H1 (cell line): Measurements from ENCODE around the gene FOXL3. TPM values are rescaled to one million over a fixed set of nuclear protein-coding genes. Genes with fewer than 3 reads are reported as not detected.

Source experiments
- CTCF ChIA-PET: fragments of 300-600 bp; sonication (Branson Sonifier 250); formaldehyde crosslinking; loops from one replicate; lab custom pipeline; 2021; ENCODE audit not compliant: partially characterized antibody; lab: Charles Lee
- POLR2A ChIA-PET: fragments of 300-600 bp; sonication (Branson Sonifier 250); formaldehyde crosslinking; loops from one replicate; lab custom pipeline; 2021; ENCODE audit warnings: inconsistent platforms; ENCODE audit not compliant: partially characterized antibody; lab: Charles Lee
- DNase-seq, 2 experiments: peaks; one replicate each; pipeline versions ENCODE4 v3.0.0 to v3.0.0-alpha.2; 2010 to 2022; ENCODE audit warnings: low spot score in 2 of 2, low read depth in 1 of 2, mixed read lengths in 1 of 2
- FAIRE-seq: peaks from 2 replicates; lab custom pipeline; 2011; peaks lifted over from hg19 to GRCh38; lab: Jason Lieb, UNC
- H2AFZ ChIP-seq: 2 replicates; pipeline ENCODE4 v1.8.1; 2012; ENCODE audit warnings: low read length, inconsistent platforms
- H2AK5ac ChIP-seq: 2 replicates; pipeline ENCODE4 v1.6.1; 2013; ENCODE audit warnings: low read depth, low read length
- H2BK120ac ChIP-seq: replicated peaks from 2 replicates; pipeline ENCODE3; 2013; ENCODE audit warnings: low read depth, low read length, inconsistent platforms
- H2BK12ac ChIP-seq: 2 replicates; pipeline ENCODE4 v1.6.1; 2013; ENCODE audit warnings: low read depth, low read length
- H2BK15ac ChIP-seq: 2 replicates; pipeline ENCODE4 v1.6.1; 2013; ENCODE audit warnings: low read length
- H2BK20ac ChIP-seq: 2 replicates; pipeline ENCODE4 v1.6.1; 2013; ENCODE audit warnings: low read length
- H2BK5ac ChIP-seq: 2 replicates; pipeline ENCODE4 v1.6.1; 2013; ENCODE audit warnings: low read depth, low read length
- H3K14ac ChIP-seq: 2 replicates; pipeline ENCODE4 v1.6.1; 2013; ENCODE audit warnings: inconsistent platforms; ENCODE audit not compliant: insufficient read length
- H3K18ac ChIP-seq: 2 replicates; pipeline ENCODE4 v1.6.1; 2013; ENCODE audit warnings: low read length; ENCODE audit errors: extremely low read depth
- H3K23ac ChIP-seq: 2 replicates; pipeline ENCODE4 v1.6.1; 2013; ENCODE audit warnings: inconsistent platforms; ENCODE audit not compliant: insufficient read length
- H3K23me2 ChIP-seq: 2 replicates; pipeline ENCODE4 v1.6.1; 2013; ENCODE audit warnings: low read depth, low read length
- H3K27ac ChIP-seq: 2 replicates; pipeline ENCODE4 v1.6.1; 2011; ENCODE audit warnings: low read depth, low read length, inconsistent platforms
- H3K27me3 ChIP-seq, 4 experiments: replicated peaks in 1 of 4; 1 replicate in 1 of 4; 2 replicates in 3 of 4; pipeline versions ENCODE4 v1.6.1 to v1.8.1; 2011 to 2013; ENCODE audit warnings: low read length in 3 of 4, mild to moderate bottlenecking in 3 of 4, inconsistent platforms in 2 of 4, mixed read lengths in 2 of 4, moderate library complexity in 1 of 4; ENCODE audit not compliant: control insufficient read depth in 3 of 4, insufficient read depth in 3 of 4; ENCODE audit errors: extremely low read depth in 1 of 4
- H3K36me3 ChIP-seq, 4 experiments: 2 replicates each; pipeline versions ENCODE4 v1.6.1 to v1.8.1; 2011 to 2013; ENCODE audit warnings: mild to moderate bottlenecking in 4 of 4, low read length in 3 of 4, moderate library complexity in 2 of 4, control low read depth in 1 of 4, inconsistent platforms in 1 of 4; ENCODE audit not compliant: insufficient read depth in 4 of 4, control insufficient read depth in 2 of 4
- H3K4ac ChIP-seq: replicated peaks from 2 replicates; pipeline ENCODE3; 2013; ENCODE audit warnings: low read length, low read depth, mixed read lengths, inconsistent platforms; ENCODE audit not compliant: insufficient read length
- H3K4me1 ChIP-seq, 4 experiments: replicated peaks in 1 of 4; 1 replicate in 1 of 4; 2 replicates in 3 of 4; pipeline versions ENCODE4 v1.6.1 to v1.8.1; 2011 to 2013; ENCODE audit warnings: low read length in 3 of 4, inconsistent platforms in 2 of 4, mixed read lengths in 1 of 4; ENCODE audit not compliant: insufficient read depth in 4 of 4, control insufficient read depth in 3 of 4
- H3K4me2 ChIP-seq, 2 experiments: 2 replicates each; pipeline versions ENCODE4 v1.6.1 to v1.8.1; 2011 to 2013; ENCODE audit warnings: low read depth in 2 of 2, low read length in 2 of 2, control low read depth in 1 of 2, inconsistent platforms in 1 of 2, mild to moderate bottlenecking in 1 of 2; ENCODE audit not compliant: insufficient read depth in 1 of 2
- H3K4me3 ChIP-seq, 4 experiments: fragments of 200-600, 300-600 bp in 1 of 4; sonication (generic), shearing (Covaris generic), sonication (Bioruptor Twin) in 1 of 4; 2 replicates each; pipeline versions ENCODE4 v1.5.1 to v1.8.1; 2011 to 2016; ENCODE audit warnings: low read length in 4 of 4, low read depth in 3 of 4, control low read depth in 2 of 4, inconsistent platforms in 2 of 4, mild to moderate bottlenecking in 2 of 4, mixed read lengths in 1 of 4, moderate library complexity in 1 of 4; ENCODE audit not compliant: insufficient read depth in 2 of 4; ENCODE audit errors: extremely low read depth in 1 of 4
- H3K56ac ChIP-seq: replicated peaks from 2 replicates; pipeline ENCODE3; 2013; ENCODE audit warnings: low read depth, mild to moderate bottlenecking, mixed read lengths, low read length, inconsistent platforms; ENCODE audit not compliant: insufficient read length
- H3K79me1 ChIP-seq: 2 replicates; pipeline ENCODE4 v1.6.1; 2013; ENCODE audit warnings: low read depth, low read length, control low read depth
- H3K79me2 ChIP-seq, 2 experiments: 2 replicates each; pipeline versions ENCODE4 v1.6.1 to v1.8.1; 2012 to 2013; ENCODE audit warnings: low read length in 2 of 2, mild to moderate bottlenecking in 2 of 2, inconsistent platforms in 1 of 2; ENCODE audit not compliant: insufficient read depth in 2 of 2, control insufficient read depth in 1 of 2
- H3K9ac ChIP-seq, 4 experiments: replicated peaks in 1 of 4; 1 replicate in 1 of 4; 2 replicates in 3 of 4; pipeline versions ENCODE4 v1.6.1 to v1.8.1; 2011 to 2013; ENCODE audit warnings: low read depth in 3 of 4, low read length in 3 of 4, control low read depth in 2 of 4, mild to moderate bottlenecking in 2 of 4, moderate library complexity in 2 of 4, inconsistent platforms in 1 of 4; ENCODE audit errors: extremely low read depth in 1 of 4
- H3K9me3 ChIP-seq, 2 experiments: 2 replicates each; pipeline versions ENCODE4 v1.6.1 to v1.8.1; 2012 to 2013; ENCODE audit warnings: mild to moderate bottlenecking in 2 of 2, moderate library complexity in 2 of 2, control low read depth in 1 of 2, inconsistent platforms in 1 of 2, low read depth in 1 of 2, low read length in 1 of 2, mixed read lengths in 1 of 2; ENCODE audit not compliant: insufficient read depth in 2 of 2
- H4K20me1 ChIP-seq, 2 experiments: replicated peaks in 1 of 2; 2 replicates each; pipeline versions ENCODE3 to v1.8.1; 2011 to 2013; ENCODE audit warnings: inconsistent platforms in 2 of 2, low read length in 2 of 2, mild to moderate bottlenecking in 1 of 2; ENCODE audit not compliant: insufficient read depth in 2 of 2, control insufficient read depth in 1 of 2
- H4K5ac ChIP-seq: 2 replicates; pipeline ENCODE4 v1.6.1; 2013; ENCODE audit warnings: low read length, low read depth, mixed read lengths, inconsistent platforms; ENCODE audit not compliant: insufficient read length
- H4K8ac ChIP-seq: 2 replicates; pipeline ENCODE4 v1.8.0; 2013; ENCODE audit warnings: mild to moderate bottlenecking, moderate library complexity, low read length, inconsistent platforms; ENCODE audit not compliant: insufficient read depth; ENCODE audit errors: extremely low read depth
- H4K91ac ChIP-seq: replicated peaks from 2 replicates; pipeline ENCODE3; 2013; ENCODE audit warnings: low read length, mixed read lengths, inconsistent platforms; ENCODE audit not compliant: insufficient read length
- CBX5 ChIP-seq: fragments of 300-800, 300-1000 bp; sonication (generic); IDR thresholded peaks from 2 replicates; pipeline ENCODE4 v1.7.1; 2016; ENCODE audit warnings: antibody characterized with exemption, low read length, low read depth
- GABPA ChIP-seq: IDR thresholded peaks from 2 replicates; pipeline ENCODE4 v1.6.1; 2011; ENCODE audit warnings: mild to moderate bottlenecking, low read length, moderate library complexity, borderline replicate concordance; ENCODE audit not compliant: insufficient read depth
- MAFK ChIP-seq: IDR thresholded peaks from 2 replicates; pipeline ENCODE4 v1.6.1; 2012; ENCODE audit warnings: low read depth, mild to moderate bottlenecking, improper control_type of control experiment, low read length
- USF2 ChIP-seq: IDR thresholded peaks from 2 replicates; pipeline ENCODE4 v1.6.1; 2011; ENCODE audit warnings: low read length, improper control_type of control experiment
- WGBS, 2 experiments: shearing (Covaris generic) in 1 of 2; methylation state at CpG; one replicate each; pipeline versions ENCODE4 v1.1.6 to v1.1.7; 2013 to 2015; ENCODE audit warnings: low lambda C conversion rate in 2 of 2, mixed read lengths in 2 of 2, inconsistent platforms in 1 of 2, low coverage in 1 of 2, missing lambda C conversion rate in 1 of 2; ENCODE audit not compliant: insufficient replicate concordance in 2 of 2, insufficient coverage in 1 of 2, insufficient read length in 1 of 2; ENCODE audit errors: extremely low coverage in 1 of 2, missing lambda C conversion rate in 1 of 2; 5-methylcytosine and 5-hydroxymethylcytosine counted together
- polyA plus RNA-seq, 7 experiments: library from polyadenylated mRNA; depleted of rRNA in 3 of 7; stranded (reverse) in 5 of 7; unstranded in 2 of 7; fragments of >200 nt in 5 of 7; fragments of 200-250 nt in 2 of 7; gene quantifications; 1 replicate in 5 of 7; 2 replicates in 1 of 7; 4 replicates in 1 of 7; pipeline versions ENCODE4 v1.2.1 to v1.2.3, GENCODE V29; 2011 to 2013; ENCODE audit warnings: missing spikeins in 2 of 7, mixed read lengths in 2 of 7
- total RNA-seq: library from RNA; stranded (reverse); fragmentation: NEBNext Ultra II Directional; extraction: Animal tissue kit (Norgen Biotek cat#: 25700); gene quantifications from 2 replicates; pipeline ENCODE4 v1.2.1, GENCODE V29; 2021

Gene FOXL3
- total and polyA plus RNA-seq, 2 of the 8 experiments (the other 6 are each of a cell fraction or from before 2014, with no cell fraction given), result not detected

GRCh38 chr7:288671-289101, 1.3 kb upstream of the FOXL3 start:
- Histone ChIP-seq H3K23ac (no peak overlapping the region), H3K56ac (no peak overlapping the region), H3K14ac (no peak overlapping the region), H3K79me1 (no peaks in the 10 kb centered on the region), H2BK120ac (no peak overlapping the region), H2AK5ac (no peak overlapping the region), H2BK20ac (no peak overlapping the region), H3K18ac (no peak overlapping the region), H4K20me1 (no peaks in the 10 kb centered on the region), H3K27me3 (peaks cover 32 to 54% (median 43%) of the 10 kb centered on the region in 4 experiments), H3K36me3 (no peaks in the 10 kb centered on the region; a peak in 1 of 8 replicates), H3K23me2 (peaks cover 10% of the 10 kb centered on the region; the same call in 1 of the 2 replicates), H4K5ac (no peak overlapping the region), H3K9me3 (peaks cover 0 to 33% of the 10 kb centered on the region in 2 experiments; a peak in 2 of 4 replicates), H2BK5ac (no peak overlapping the region), H3K27ac (no peak overlapping the region), H3K79me2 (no peaks in the 10 kb centered on the region), H3K4ac (no peak overlapping the region), H3K9ac (no peak overlapping the region), H4K8ac (no peak overlapping the region), H3K4me1 (no peaks in the 10 kb centered on the region; a peak in 2 of 7 replicates), H2BK15ac (no peak overlapping the region), H3K4me2 (no peak overlapping the region), H2BK12ac (no peak overlapping the region), H4K91ac (no peak overlapping the region), H3K4me3 (no peak overlapping the region; a peak in 1 of 8 replicates), H2AFZ (no peak overlapping the region)
- ChIA-PET POLR2A (no interaction called here), CTCF (interaction anchor here (1.7 kb wide), 1 partner anchor 22 kb away, joined by 7 read pairs; no protein-coding TSS in a partner anchor)
- 85% methylated on average over 14 of the region's 14 CpGs; no CpG with 5 or more reads in 1 of the 2 experiments for WGBS, 2 experiments
- DNase-seq (no peak), FAIRE-seq (no peak)
- TF ChIP-seq CBX5, result no peak
- TF ChIP-seq GABPA, result no peak
- TF ChIP-seq MAFK, result no peak
- no peak for TF ChIP-seq USF2
